Upper lobe of left lung (tissue), 6 donors: ENCODE measurements around the gene KLHL26. TPM values are rescaled to one million over a fixed set of nuclear protein-coding genes. Genes with fewer than 3 reads are reported as not detected.
A peak's percentile ranks its signal among the peaks of the same experiment; 100 is the strongest.

Experiments
- ATAC-seq, 2 donors: fragments of 200-7000 bp; cut with Tn5 transposase; one replicate each; pipeline ENCODE4 v1.9.1; 2022; ENCODE audit warnings: mild to moderate bottlenecking in 2 of 2, moderate library complexity in 2 of 2; ENCODE audit not compliant: low FRiP score in 2 of 2
- DNase-seq, 2 donors: peaks; one replicate each; pipeline ENCODE4 v3.0.0-alpha.2; 2019 to 2020
- H3K27ac ChIP-seq, 4 donors: fragments of 200-600 bp; sonication (generic); one replicate each; pipeline ENCODE4 v1.5.1; 2016 to 2019
- H3K27me3 ChIP-seq, 4 donors: fragments of 200-600 bp; sonication (generic); one replicate each; pipeline ENCODE4 v1.5.1; 2017 to 2019
- H3K36me3 ChIP-seq, 4 donors: fragments of 200-600 bp; sonication (generic); one replicate each; pipeline ENCODE4 v1.5.1; 2016 to 2019
- H3K4me1 ChIP-seq, 4 donors: fragments of 200-600 bp; sonication (generic); one replicate each; pipeline ENCODE4 v1.5.1; 2018 to 2019
- H3K4me3 ChIP-seq, 4 donors: fragments of 200-600 bp; sonication (generic); one replicate each; pipeline ENCODE4 v1.5.1; 2017 to 2019; ENCODE audit warnings: mild to moderate bottlenecking in 2 of 4, moderate library complexity in 1 of 4
- H3K9me3 ChIP-seq, 4 donors: fragments of 200-600 bp; sonication (generic); one replicate each; pipeline ENCODE4 v1.5.1; 2018 to 2019
- EP300 ChIP-seq, 4 donors: sonication (generic); formaldehyde crosslinking; IDR thresholded peaks; one replicate each; pipeline ENCODE4 v1.5.1; 2017; ENCODE audit warnings: antibody characterized with exemption in 4 of 4, control low read depth in 2 of 4
- POLR2A ChIP-seq, 4 donors: fragments of 450-650 bp; IDR thresholded peaks; one replicate each; pipeline ENCODE4 v1.5.1; 2016 to 2017; ENCODE audit warnings: antibody characterized with exemption in 4 of 4, mild to moderate bottlenecking in 2 of 4
- POLR2AphosphoS5 ChIP-seq, 2 donors: sonication (generic); formaldehyde crosslinking; IDR thresholded peaks; one replicate each; pipeline ENCODE4 v1.5.1; 2017; ENCODE audit warnings: antibody characterized with exemption in 2 of 2
- WGBS, 2 donors: methylation state at CpG; one replicate each; pipeline ENCODE4 v1.1.5; 2017 to 2018; 5-methylcytosine and 5-hydroxymethylcytosine counted together
- total RNA-seq, 6 donors: library from RNA; depleted of rRNA in 4 of 6; stranded (reverse); fragments of >200 nt in 4 of 6; gene quantifications; one replicate each; pipeline versions ENCODE4 v1.1.0 to v1.2.1, GENCODE V29; 2016 to 2021
- TF ChIP-seq, protein P1 (sequence below), 6 experiments: fragments of 450-650 bp in 4 of 6; fragments of 200-600 bp in 2 of 6; sonication (generic) in 2 of 6; IDR thresholded peaks; one replicate each; pipeline ENCODE4 v1.5.1; 2016 to 2019; ENCODE audit warnings: antibody characterized with exemption in 6 of 6
- donor health status: DM: no; HTN: no; CAD: no; lungs with moderate emphysema.
- donor health status: DM: no; HTN: yes; CAD: no; lungs with severe emphysema.

Gene KLHL26
- total RNA-seq, 6 donors from 2014 or later: 8.1 to 16.1 (median 12.1) TPM

GRCh38 chr19:18608805-18609716 lies 27.8 kb upstream of the KLHL26 start:
- no peak overlapping the region for H3K4me3 ChIP-seq
- H3K27me3 ChIP-seq: peaks cover 2 to 86% (median 54%) of the 10 kb centered on the region in 4 donors
- H3K4me1 ChIP-seq: peaks cover 48 to 71% (median 53%) of the 10 kb centered on the region in 4 donors
- DNase-seq: no peak
- H3K36me3 ChIP-seq: no peaks in the 10 kb centered on the region
- no peak for ATAC-seq
- H3K9me3 ChIP-seq: no peaks in the 10 kb centered on the region
- TF ChIP-seq POLR2A (IDR thresholded peaks at IDR 0.05) (no peak), POLR2AphosphoS5 (IDR thresholded peaks at IDR 0.05) (no peak), EP300 (IDR thresholded peaks at IDR 0.05) (no peak)
- TF ChIP-seq, protein P1, sequence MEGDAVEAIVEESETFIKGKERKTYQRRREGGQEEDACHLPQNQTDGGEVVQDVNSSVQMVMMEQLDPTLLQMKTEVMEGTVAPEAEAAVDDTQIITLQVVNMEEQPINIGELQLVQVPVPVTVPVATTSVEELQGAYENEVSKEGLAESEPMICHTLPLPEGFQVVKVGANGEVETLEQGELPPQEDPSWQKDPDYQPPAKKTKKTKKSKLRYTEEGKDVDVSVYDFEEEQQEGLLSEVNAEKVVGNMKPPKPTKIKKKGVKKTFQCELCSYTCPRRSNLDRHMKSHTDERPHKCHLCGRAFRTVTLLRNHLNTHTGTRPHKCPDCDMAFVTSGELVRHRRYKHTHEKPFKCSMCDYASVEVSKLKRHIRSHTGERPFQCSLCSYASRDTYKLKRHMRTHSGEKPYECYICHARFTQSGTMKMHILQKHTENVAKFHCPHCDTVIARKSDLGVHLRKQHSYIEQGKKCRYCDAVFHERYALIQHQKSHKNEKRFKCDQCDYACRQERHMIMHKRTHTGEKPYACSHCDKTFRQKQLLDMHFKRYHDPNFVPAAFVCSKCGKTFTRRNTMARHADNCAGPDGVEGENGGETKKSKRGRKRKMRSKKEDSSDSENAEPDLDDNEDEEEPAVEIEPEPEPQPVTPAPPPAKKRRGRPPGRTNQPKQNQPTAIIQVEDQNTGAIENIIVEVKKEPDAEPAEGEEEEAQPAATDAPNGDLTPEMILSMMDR (IDR thresholded peaks at IDR 0.05): no peak
- no peak overlapping the region for H3K27ac ChIP-seq
- WGBS, 2 donors: 54 to 58% methylated on average over 9 of the region's 9 CpGs

- H3K4me1 ChIP-seq: peaks cover 48 to 70% (median 52%) of the 10 kb centered on the region in 4 donors
Observed at GRCh38 chr19:18609717-18610051, 27.1 kb upstream of the KLHL26 start.

DNA sequence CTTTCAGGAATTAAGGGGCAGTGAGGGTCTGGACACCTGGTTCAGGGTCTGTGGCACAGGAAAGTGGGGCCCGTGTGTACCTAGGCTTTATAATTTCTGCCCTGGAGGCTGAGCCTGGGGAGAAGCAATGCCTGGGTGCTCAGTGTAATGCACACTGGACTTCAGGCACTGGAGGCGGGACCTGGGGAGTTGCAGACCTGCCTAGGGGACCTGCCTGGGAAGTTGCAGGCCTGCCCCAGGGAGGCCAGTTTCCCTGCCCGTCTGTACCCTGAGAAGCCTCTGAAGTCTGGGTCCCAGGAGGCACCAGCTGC lies 26.6 kb upstream of the KLHL26 start:
- peaks cover 2 to 77% (median 50%) of the 10 kb centered on the region in 4 donors for H3K27me3 ChIP-seq
- ATAC-seq: no peak
- 23% methylated on average over 3 of the region's 3 CpGs; no CpG with 5 or more reads in 1 of the 2 donors for WGBS, 2 donors
- H3K9me3 ChIP-seq: no peaks in the 10 kb centered on the region
- H3K4me3 ChIP-seq: no peak overlapping the region
- H3K4me1 ChIP-seq: peaks cover 48 to 68% (median 52%) of the 10 kb centered on the region in 4 donors
- no peaks in the 10 kb centered on the region for H3K36me3 ChIP-seq
- no peak overlapping the region for H3K27ac ChIP-seq
- no peak for DNase-seq
- TF ChIP-seq EP300 (IDR thresholded peaks at IDR 0.05): no peak
- TF ChIP-seq POLR2AphosphoS5 (IDR thresholded peaks at IDR 0.05): no peak
- TF ChIP-seq, protein P1 (IDR thresholded peaks at IDR 0.05): no peak
- no peak for TF ChIP-seq POLR2A (IDR thresholded peaks at IDR 0.05)

More at GRCh38 chr19:18609717-18610051, 27.1 kb upstream of the KLHL26 start:
- Histone ChIP-seq H3K9me3 (no peaks in the 10 kb centered on the region), H3K4me3 (no peak overlapping the region), H3K27me3 (peaks cover 2 to 81% (median 53%) of the 10 kb centered on the region in 4 donors), H3K27ac (no peak overlapping the region), H3K36me3 (no peaks in the 10 kb centered on the region)
- TF ChIP-seq POLR2A (IDR thresholded peaks at IDR 0.05) (no peak), EP300 (IDR thresholded peaks at IDR 0.05) (no peak), POLR2AphosphoS5 (IDR thresholded peaks at IDR 0.05) (no peak)
- TF ChIP-seq, protein P1 (IDR thresholded peaks at IDR 0.05): no peak
- WGBS, 2 donors: 32 to 38% methylated on average over 2 of the region's 2 CpGs
- no peak for DNase-seq
- ATAC-seq: peak in 1 of 2 donors; percentile 60

DNA sequence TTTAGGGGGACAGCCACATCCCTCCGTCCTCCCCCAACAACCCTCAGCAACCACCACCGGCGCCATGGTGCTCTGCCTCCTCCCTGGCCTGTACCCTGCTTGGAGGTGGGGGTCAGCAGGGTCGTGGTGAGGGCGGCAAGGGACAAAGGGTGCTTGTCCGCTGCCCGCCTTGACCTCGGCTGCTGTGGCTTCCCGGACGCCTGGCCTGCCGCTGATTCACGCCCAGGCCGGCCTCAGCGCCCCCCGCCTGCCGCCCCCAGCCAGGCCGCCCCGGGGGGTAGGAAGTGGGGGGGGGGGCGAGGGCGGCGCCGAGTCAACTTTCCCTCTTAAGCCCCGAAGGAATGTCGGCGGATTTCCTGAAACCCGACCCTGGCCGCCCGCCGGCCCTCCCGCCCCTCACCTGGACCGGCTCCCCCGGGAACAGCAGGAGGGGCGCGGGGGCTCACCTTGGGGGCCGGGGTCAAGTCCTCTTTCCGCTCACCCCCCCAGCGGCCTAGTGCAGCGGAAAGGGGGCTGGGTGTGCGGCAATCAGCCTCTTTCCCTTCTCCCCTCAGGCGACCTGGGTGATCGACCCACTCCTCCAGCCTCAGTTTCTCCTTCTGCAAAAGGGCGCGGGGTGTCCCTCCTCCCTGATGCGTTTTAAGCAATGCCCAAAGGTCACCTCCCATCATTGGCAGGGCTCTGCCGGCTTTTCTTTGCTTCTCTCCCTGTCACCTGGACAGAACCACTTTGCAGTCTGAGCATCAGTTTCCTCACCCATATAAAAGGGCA lies 26.1 kb upstream of the KLHL26 start:
- ATAC-seq: no peak
- TF ChIP-seq POLR2A (IDR thresholded peaks at IDR 0.05) (no peak), POLR2AphosphoS5 (IDR thresholded peaks at IDR 0.05) (no peak), EP300 (IDR thresholded peaks at IDR 0.05) (no peak)
- TF ChIP-seq, protein P1 (IDR thresholded peaks at IDR 0.05): no peak

More for the DNA sequence above, 26.1 kb upstream of the KLHL26 start:
- Histone ChIP-seq H3K36me3 (no peaks in the 10 kb centered on the region), H3K4me3 (no peak overlapping the region), H3K4me1 (peaks cover 47 to 62% (median 52%) of the 10 kb centered on the region in 4 donors), H3K27ac (no peak overlapping the region), H3K27me3 (peaks cover 2 to 72% (median 47%) of the 10 kb centered on the region in 4 donors), H3K9me3 (no peaks in the 10 kb centered on the region)
- DNase-seq: peak in 1 of 2 donors; percentile 82
- 4 to 5% methylated on average over 9 to 22 of the region's 45 CpGs for WGBS, 2 donors
